Activated CD8-positive, alpha-beta memory T cell treated with anti-CD3 and anti-CD28 coated beads, Interleukin-2, amount 50 U/mL, for 4 hours (primary cell): Measurements from ENCODE around the gene SDC3.
"Not testable (repeated sequence)": the region's sequence is repeated elsewhere in the genome, so short reads cannot be mapped to it uniquely, and the experiment has no call there.

ENCODE experiments used
- DNase-seq: peaks from one replicate; pipeline ENCODE4 v3.0.0-alpha.2; 2020

Gene SDC3

DNA sequence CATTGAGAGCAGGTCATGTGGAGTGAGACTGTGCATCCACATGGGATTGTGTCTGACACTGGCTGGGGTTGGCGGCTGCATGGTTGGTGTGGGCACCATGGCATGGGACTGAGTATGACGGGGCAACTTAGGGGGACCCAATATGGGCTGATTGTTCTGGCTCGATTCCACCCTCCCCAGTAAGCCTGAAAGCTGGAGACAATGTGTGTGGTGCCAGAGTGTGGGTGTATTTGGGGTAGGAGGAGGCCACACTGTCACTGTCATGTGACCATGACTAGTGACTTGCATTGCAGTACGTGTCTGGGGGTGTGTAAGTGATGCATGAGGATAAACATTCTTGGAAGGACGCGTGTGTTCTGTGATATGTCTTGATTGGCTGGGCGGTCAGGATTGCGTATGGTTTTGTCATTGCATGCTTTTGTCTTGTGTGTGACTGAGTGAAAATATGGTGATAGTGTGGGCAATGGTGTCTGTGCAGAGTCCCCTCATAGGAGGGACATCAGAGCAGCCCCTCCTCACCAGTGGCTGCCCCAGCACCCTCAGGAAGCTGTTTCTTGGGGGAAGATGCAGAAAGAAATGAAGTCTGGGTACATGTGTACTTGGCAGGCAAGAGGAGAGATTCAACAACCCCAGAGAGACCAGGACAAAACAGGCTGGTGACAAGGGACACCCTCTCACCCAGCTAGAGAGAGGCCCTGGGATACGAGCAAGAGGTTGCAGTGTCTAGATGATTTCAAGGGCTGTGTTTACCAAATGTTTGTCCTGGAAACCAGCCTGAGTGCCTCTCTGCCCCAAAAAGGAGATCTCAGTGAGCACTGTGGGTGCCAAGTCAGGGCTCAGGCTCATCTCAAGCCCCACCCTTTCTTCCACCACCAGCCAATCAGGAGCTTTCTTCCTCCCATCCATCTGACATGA is 36.3 kb downstream of the SDC3 start:
- no peak for DNase-seq

DNA sequence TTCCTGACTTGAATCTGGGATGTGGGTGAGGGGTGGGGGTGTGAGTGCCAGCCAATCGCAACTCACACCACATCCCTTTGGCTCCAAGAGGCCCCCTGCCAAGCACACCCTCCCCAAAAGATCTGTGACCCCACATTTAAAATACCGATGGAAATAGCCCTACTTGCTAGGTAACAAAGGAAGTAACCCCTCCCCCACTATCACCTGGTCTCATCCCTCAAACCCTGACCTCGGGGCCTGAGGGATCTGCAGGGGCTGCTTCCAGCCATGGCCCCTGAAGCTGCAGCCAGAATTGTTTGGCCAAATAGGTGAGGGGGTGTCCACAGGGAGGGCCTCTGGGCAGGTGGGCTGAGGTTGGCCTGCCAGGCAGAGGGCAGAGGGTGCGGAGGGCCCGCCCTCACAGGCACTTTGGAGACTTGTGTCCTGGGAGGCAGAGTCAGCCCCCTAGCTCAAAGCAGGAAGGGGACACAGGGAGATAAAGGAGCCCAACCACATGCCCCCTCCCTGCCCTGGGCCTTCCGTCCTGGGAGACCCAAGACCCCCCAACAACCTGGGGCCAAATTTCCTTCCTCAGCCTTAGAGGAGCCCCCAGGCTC is 37.2 kb downstream of the SDC3 start:
- no peak for DNase-seq

DNA sequence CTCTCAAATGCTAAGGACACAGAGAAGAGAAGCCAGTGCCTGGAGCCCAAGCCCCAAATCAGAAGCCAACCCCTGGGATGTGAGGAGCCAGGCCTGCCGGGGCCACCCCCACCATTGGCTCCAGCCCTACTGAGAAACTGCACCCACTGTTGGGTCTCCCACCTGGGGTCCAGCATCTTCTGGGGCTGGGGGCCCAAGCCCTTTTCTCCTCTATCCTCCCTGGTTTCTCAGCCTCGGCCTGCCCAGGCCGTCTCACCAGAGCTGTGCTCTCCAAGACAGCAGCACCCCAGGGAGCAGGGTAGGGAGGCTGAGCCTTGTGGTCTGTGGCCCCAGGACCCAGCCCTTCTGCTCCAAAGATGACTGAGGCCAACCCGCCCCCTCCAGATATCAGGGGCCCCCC is 37.9 kb downstream of the SDC3 start:
- no peak for DNase-seq

DNA sequence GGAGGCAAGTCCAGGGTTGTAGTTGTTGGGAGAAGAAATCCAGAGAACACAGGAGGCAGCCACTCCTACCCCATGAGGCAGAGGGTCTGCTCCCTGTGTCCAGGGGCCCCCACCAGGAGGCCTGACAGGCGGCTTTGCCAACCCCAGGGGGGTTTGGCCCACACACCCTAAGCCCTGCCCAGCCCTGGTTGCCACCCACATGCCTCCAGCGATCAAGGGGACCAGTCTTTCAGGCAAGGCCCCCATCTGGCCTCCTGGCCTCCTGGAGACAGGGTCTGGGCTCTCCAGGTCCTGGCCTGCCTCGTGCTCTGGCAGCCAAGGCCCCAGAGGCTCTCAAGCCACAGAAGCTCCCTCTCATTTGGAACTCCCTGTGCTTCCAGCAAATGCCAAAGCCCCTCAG is 38.5 kb downstream of the SDC3 start:
- no peak for DNase-seq

DNA sequence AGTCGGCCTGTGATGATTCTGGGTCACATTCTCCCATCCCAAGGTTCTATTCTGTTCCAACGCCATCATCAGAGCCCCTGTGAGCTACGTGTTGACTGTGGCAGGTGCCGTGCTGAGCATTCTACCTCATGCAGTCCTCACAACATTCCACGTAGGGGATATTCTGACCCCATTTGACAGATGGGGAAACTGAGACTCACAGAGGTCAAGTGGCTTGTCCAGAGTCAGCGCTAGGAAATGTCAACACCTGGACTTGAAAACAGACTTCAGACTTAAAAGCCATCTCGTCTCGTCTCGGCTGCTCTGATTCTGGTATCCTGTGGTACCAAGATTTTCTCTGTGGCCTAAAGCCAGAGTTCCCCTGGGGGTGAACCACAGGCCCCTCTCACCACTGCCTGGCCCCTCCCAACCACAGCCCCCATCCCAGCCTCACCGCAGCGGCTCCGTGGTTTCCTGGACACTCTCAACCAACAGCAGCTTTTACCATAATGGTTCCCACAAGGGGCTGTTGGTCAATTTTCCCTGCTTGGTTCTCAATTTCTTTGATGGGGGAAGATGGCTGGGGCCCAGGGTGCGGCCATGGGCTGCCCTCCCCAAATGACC is 39.6 kb downstream of the SDC3 start:
- no peak for DNase-seq

DNA sequence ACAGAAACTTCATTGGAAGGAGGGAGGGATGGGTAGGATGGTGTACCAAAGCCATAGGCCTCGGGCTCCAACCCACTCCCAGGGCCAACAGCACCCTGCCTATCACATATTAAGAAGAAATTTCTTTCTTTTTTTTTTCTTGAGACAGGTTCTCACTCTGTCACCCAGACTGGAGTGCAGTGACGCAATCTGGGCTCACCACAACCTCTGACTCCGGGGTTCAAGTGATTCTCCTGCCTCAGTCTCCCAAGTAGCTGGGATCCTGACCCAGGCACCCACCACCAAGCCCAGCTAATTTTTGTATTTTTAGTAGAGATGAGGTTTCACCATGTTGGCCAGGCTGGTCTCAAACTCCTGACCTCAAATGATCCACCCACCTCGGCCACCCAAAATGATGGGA is 40.5 kb downstream of the SDC3 start:
- not testable (repeated sequence) for DNase-seq

DNA sequence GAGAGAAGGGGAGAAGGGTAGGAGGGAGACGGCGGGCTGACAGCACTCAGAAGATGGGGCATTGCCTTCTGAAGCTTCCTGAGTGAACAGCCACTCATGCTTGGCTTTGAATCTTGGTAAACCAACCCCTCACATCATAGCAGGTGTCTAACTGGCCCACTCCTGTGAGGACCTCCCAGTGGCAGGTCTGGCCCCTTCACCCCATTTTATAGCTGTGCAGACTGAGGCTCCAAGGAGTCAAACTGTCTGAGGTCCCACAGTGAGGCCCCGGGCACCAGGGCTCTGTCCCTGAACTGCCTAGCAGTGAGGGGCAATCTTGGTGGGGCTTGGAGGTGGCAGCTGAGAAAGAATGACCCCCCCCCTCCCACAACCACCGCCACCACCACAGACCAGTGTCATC is 41.0 kb downstream of the SDC3 start:
- no peak for DNase-seq

DNA sequence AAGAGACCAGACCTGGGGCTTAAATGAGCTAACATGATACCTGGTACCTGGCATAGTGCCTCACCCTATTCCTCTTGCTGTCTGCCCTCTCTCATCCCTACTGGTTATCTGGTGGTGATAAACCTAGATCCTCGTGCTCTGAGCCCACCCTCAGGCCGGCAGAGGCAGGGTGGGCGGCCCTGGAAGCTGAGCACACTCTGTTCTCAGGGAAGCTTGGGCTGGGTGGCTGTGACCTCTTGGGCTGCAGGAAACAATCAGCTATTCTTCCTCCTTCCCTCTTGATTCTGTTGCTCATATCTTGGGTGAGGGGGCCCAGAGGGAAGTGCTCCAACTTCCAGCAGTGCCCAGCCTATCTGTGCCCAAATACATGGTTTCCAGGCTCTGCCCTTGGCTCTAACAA is 42.0 kb downstream of the SDC3 start:
- no peak for DNase-seq

DNA sequence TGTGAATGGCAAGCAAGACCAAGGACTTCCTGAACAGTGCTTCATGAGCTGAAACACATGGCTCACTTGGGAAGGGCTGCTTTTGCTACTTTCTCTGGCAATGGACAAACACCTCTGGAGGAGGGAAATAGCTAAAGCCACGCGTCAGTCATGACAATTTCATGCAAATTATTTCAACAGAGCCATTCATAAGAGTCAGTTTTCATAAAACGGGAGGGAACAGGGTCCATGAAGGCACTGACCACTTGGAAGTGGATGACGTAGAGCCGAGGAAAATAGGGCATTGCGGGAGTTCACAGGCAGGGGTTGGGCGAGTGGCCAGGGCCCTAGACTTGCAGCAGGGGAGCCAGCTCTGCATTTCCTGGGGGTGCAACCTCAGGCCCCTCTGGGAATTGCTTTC is 43.9 kb downstream of the SDC3 start:
- no peak for DNase-seq

DNA sequence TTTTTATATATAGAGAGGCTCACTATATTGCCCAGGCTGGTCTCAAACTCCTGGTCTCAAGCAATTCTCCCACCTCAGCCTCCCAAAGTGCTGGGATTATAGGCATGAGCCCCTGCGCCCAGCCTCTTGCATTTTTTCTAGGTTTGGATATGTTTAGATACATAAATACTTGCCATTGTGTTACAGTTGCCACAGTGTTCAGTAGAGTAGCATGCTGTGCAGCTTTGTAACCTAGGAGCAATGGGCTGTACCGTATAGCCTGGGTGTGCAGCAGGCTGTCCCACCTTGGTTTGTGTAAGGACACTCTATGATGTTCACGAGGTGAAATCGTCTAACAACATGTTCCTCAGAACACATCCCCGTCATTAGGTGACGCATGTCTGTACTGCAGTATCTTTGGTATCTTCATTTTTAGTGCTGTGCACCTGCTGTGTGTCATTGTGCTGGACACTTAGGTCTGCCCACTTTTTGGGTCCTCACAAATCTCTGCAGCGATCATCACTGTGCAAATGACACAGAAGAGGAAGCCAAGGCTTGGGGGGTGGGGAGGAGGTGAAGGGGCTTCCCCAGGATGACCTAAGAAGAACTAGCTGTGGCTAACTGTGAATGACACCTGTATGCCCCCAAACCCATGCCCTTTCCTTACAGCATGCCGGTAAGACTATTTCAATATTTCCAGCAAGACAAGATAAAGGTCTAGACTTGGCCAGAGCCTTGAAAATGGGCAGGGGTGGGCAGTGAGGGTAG is 44.5 kb downstream of the SDC3 start:
- no peak for DNase-seq

DNA sequence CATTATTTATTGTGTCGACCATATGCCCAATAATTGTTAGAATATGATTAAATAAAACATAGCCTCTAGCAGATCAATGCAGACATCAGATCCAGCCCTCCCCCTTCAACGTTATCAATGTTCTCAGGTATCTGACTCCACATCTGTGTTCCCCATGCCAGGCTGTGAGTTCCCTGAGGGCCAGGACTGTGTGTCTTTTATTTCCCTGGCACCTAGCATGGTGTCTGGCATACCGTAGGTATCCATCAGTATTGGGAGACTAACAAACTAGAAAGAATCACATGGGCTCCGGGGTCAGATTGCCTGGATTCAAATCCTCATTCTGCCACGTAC is 48.3 kb downstream of the SDC3 start:
- no peak for DNase-seq

DNA sequence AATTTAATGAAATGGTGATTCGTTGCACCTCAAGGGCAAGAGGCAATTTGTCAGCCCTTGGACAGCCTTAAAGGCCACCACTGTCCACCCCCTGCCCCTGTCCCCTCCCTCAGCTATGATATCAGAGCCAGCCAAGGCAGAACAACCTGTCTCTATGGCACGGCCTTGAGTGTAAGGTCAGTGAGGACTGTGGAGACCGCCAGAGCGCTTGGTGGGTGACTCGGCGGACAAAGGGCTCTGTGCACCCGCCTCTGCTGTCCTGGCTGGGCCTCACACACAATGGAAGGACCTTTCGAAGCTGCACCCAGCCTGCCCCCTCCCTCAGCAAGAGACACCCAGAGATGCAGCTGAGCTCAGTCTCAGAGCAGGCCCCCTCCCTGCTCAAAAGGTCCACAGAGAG is 50.6 kb downstream of the SDC3 start:
- DNase-seq: no peak

DNA sequence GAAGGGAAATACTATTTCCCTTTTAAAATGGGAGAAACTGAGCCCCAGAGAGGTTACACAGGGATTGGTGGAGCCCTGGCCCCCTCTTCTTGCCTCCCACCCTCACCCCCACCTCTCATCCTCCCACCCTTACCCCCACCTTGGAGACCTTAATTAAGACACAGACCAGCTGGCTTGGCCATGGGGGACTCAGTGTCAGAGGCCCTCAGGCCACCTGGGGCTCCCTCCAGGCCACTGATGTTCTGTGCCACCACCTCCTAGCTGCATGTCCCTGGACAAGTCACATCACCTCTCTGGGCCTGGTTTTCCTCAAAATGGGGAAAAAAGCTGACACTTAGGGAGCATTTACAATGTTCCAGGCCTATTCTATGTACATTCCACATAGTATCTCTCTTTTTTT is 51.5 kb downstream of the SDC3 start:
- no peak for DNase-seq

DNA sequence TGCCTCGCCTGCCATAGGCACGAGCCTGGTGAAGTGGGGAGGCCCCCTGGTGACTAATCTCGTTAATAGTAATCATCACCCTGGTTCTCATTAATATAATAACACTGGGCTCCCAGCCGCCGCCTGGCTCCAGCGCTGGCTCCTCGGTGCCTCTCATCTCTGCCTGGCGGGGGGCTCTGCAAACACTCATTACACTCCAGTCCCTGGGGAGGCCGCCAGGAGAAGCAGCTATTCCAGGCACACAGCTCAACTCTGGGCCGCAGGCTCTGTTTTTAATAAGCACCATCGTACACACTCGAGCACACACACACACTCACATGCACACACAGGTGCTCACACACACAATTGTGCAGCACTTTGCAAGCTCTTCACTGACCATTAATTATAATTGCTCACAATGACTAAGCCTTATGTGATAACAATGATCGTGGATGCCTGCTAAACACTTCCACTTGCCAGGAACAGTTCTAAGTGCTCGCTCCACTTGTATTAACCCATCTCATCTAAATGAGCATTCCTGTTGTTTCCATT is 52.2 kb downstream of the SDC3 start:
- DNase-seq: no peak

DNA sequence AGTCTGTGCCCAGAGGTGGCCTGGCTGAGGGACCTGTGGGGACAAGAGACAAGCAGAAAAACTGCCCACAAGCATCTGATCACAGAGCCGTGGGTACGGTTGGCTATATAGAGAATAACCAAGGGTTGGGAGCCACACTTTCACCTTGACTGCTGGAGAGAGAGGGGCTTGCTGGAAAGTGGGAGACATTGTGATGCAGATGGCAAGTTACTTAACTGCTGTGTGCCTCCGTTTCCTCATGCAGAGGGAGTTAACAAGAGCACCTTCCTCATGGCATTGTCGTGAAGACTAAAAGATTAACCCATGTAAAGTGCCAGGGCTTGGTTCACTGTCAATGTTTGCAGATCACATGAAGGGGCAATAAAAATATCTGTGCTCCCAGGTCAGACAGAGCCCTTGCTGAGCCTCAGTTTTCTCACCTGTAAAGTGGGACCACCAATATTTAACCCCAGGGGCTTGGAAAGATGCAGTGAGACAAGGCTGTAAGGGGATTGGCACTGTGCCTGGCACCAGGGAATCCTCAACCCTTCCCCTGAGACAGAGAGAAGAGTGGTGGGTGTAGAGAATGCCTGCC is 52.8 kb downstream of the SDC3 start:
- no peak for DNase-seq

DNA sequence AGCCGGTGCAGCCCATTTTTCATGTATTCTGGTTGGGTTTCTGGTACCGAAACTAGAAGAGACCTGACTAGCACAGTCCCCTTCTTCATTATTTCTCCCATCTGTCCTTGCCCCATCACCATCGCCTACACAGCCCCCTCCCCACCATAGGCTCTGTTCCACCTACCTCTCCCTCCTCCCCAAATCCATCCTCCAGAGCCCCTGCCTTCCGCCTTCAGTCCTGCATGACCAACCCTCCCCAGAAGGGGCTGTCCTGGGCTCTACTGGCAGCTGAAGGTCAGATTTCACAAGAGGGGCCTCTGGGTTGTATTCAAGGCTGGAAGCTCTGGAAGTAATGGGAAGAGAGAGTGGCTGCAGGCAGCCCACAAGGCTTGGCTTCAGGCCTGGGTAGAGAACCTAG is 55.2 kb downstream of the SDC3 start:
- DNase-seq: no peak

DNA sequence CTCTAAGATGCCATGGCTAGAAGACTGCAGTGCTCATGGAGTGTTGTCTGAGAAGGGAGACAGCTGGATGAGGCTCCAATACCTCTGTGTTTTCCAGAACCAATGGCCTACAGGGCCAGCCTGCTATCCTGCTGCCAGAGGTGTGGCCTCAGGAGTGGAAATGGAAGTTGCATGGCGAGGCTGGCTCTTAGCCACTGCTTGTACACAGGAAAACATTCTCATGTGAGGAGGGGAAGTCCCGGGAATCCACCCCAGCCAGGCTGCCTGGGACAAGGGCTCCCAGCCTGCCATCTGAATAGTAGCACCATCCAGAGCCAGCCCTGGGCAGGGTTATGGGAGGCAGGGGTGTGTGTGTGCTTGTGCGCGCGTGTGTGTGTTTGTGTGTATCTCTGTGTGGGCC is 56.5 kb downstream of the SDC3 start:
- DNase-seq: no peak

DNA sequence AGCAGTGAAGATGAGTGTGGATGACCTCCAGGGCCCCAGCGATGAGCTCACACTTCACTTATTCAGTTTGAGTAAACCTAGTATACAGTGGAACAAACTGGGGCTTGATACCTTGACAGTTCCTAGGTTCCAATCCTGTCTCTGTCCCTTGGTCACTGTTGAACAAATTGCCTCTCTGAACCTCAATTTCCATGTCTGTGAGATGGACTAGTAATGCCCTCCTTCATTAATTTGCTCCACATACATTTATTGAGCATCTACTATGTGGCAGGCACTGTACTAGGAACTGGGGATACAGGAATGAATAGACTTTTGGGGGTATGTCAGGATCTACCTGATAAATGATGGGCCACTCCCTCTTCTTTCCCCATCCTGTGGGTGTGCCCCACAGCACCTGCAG is 57.3 kb downstream of the SDC3 start:
- DNase-seq: no peak

DNA sequence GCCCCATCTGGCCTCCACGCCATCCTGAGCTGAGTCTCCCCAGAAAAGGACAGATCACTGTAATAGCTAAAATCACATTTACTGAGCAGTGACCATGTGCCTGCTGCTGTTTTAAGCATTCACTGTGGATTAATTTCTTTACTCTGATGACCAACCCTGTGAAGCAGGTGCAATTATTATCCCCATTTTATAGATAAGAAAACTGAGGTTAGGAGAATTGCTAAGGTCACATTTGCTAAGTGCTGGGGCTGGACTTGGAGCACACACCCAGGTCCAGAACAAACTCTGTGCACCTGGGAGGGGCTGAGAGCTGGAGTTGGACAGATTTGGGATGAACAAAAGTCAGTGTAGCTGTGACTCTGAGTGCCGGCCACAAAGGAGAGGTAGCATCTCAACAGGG is 58.0 kb downstream of the SDC3 start:
- DNase-seq: no peak

DNA sequence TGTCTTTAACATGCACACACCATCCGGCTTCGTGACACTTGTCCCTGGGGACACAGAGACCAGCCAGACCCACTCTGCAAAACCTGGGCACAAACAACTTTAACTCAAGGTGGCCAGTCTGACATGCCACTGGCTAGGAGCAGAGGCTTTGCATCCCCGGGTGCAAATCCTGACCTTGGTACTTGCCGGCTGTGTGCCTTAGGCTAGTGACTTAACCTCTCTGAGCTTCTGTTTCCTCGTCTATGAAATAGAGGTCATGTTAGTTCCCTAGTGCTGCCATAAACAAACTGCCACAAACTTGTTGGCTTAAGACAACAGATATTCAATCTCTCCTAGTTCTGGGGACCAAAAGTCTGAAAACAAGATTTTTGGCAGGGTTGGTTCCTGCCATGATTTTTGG is 60.4 kb downstream of the SDC3 start:
- DNase-seq: no peak

DNA sequence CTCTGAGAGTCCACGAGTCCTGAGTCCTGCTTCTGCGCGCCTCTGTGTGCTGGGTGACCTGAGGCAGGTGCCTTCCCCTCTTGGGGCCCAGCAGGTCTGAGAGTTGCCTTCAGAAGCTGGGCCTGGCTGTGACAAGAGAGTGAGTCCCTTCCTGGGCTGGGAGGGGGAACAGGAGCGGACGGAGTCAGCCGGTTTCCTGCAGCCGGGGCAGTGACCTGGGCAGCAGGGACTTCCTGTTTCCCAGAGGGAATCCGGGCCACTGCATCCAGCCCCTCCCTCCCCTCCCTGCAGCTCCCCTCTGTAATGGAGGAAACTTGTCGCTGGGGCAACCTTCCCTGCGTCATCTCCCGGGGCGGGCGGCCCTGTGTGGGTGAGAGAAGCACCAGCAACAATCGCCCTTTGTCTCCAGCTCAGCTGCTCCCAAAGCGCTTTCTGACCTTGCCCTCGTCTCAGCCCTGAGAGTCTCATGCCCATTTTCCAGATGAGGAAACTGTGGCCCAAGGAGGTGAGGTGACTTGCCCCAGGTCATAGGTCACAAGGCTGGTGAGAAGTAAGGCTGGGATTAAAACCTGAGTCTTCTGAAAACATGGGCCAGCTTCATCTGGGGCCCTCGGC is 61.1 kb downstream of the SDC3 start:
- DNase-seq: no peak

DNA sequence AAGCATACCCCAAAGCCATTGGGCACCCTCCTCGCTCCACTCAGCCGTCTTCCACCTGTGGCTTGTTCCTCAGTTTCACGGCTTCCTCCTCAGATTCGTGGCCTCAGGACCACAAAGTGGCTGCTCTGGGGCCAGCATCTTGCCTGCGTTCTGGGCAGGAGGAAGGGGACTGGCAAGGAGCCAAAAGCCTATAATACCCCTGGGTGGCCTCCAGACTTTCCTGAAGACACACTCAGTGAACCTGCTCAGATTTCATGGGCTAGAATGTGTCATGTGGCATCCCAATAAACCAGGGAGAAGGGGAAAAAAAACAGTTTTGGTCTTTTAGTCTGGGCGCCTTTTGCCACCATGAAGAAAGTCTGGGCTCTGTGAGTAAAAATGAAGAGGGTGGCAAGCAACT is 62.0 kb downstream of the SDC3 start:
- DNase-seq: no peak

DNA sequence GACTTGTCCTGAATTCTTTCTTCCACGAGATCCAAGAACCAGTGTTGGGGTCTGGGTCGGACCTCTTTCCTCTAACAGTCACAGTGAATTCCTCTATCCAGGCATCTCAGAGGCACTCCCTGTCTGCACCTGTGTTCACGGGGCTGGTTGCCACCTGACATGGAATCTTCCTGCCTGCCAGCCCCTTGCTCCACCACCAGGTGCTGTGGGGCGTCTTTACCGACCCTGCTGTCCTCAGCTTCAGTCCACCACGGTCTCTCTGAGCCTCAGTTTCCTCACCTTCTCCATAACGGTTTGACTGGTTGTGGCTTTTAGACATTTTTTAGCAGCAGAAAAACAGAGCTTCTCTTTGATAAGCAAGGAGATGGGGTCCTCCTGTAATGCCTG is 62.7 kb downstream of the SDC3 start:
- no peak for DNase-seq
